ENCODE results near the gene LAMB1.

LAMB1 gene

DNA sequence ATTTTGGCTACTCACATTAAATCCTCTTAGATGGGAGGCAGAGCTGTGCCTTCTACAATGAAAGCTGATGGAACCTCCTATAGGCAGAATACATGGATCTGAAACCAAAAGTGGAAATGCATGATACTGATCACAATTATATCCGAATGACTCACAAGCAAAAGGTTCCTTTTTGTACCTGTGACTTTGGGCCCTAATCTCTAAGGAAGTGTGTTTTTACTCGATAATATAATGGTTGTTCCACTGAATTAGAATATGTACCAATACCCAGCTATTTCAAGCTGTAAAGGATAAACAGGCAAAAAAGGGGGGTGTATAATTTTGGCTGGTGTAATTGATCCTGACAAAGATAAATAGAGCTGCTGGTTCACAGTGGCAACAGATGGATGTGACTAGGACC, 17.6 kb upstream of the LAMB1 start:
- TF ChIP-seq CTCF (IDR thresholded peaks at IDR 0.05; ENCODE audit: insufficient read depth, low read depth, low read length, missing control alignments): no peak
- no peak for DNase-seq (ENCODE audit: low read depth)
- no peak overlapping the region for H3K4me3 ChIP-seq (ENCODE audit: low read length)

DNA sequence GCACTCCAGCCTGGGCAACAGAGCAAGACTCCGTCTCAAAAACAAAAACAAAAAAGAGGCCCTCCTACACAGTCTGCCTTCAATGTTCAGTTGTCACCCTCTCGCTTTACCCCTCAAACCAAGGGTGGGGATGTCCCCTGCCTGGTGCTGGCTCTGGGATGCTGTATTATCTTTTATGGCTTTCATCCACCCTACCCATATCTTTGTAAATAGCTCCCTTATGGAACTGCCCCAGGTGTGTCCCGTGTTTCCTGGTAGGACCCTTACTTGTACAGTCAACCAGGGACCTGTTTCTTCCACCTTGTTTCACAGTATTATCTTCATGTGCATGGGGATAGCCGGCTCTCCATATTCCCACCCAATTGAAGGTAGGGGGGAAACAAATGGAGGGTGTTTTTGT, 15.7 kb upstream of the LAMB1 start:
- TF ChIP-seq CTCF (IDR thresholded peaks at IDR 0.05; ENCODE audit: insufficient read depth, low read depth, low read length, missing control alignments): no peak
- no peak for DNase-seq (ENCODE audit: low read depth)
- no peak overlapping the region for H3K4me3 ChIP-seq (ENCODE audit: low read length)

GRCh38 chr7:108017776-108018151, 14.8 kb upstream of the LAMB1 start:
- no peak overlapping the region for H3K4me3 ChIP-seq (ENCODE audit: low read length)
- no peak for TF ChIP-seq CTCF (IDR thresholded peaks at IDR 0.05; ENCODE audit: insufficient read depth, low read depth, low read length, missing control alignments)
- DNase-seq (ENCODE audit: low read depth): no peak

DNA sequence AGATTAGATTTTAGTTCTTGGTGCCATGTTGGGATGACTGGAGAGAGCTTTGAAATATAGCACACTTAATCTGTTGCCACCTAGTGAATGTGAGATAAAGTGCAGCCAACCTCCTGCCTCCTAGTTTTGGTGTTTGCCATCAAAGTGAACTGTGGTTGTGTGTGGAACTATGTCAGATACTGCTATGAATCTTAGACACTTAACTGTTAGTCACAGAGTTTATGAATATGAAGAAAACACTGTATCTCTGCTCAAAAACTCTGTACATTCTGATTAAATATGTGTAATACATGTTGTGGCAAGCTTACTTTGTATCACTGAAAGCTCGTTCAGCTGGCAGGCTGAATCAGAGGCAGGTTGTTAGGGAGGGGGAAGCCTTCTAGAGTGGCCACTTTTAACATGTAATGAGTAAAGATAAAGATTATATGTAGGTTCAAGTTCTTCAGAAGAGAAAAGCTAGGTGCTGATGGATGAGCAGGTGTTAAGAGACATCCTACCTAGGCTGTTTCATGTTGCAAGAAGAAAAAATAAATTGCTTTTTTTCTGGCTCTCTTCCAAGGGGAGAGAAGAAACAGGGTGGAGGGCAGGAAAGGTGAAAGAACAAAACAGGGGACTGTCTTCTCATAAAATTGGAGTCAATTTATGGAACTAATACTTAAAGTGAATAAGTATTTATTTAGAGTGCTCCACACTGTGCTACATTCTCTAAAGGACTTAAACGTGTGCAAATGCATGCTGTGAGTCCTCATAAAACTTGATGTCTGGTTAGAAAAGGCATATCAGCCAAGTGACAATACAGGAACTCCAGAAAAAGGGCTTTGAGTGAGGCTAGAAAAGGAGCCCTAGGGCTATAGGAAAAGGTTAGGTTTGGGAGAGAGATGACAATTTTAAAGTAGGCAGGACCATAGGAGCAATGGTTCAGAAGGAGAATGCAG, 14.1 kb upstream of the LAMB1 start:
- peak; percentile 71 for TF ChIP-seq CTCF (IDR thresholded peaks at IDR 0.05; ENCODE audit: insufficient read depth, low read depth, low read length, missing control alignments)
- peak; percentile 89 for DNase-seq (ENCODE audit: low read depth)

DNA sequence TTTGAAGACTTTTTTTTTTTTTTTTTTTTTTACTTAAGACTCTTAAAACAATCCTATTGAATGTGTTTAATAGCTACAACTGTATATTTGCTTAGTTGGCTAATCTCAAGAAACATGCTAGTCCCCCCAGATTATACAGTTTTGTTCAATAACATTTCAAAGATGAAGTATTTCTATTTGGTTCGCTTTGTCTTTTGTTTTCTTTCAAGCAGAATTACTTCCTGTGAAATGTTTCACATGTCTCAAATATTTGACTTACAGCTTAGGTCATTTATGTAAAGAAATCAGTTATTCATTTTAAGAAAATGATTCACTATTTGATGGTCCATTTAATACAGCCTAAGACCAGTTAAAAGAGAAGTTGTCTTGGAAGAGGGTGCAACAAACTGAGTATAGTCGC, 12.8 kb upstream of the LAMB1 start:
- no peak for TF ChIP-seq CTCF (IDR thresholded peaks at IDR 0.05; ENCODE audit: insufficient read depth, low read depth, low read length, missing control alignments)
- DNase-seq (ENCODE audit: low read depth): no peak
- H3K4me3 ChIP-seq (ENCODE audit: low read length): no peak overlapping the region

More for the DNA sequence above, 14.1 kb upstream of the LAMB1 start:
- no peak overlapping the region for H3K4me3 ChIP-seq (ENCODE audit: low read length)

- no peak for TF ChIP-seq CTCF (IDR thresholded peaks at IDR 0.05; ENCODE audit: insufficient read depth, low read depth, low read length, missing control alignments)
- H3K4me3 ChIP-seq (ENCODE audit: low read length): no peak overlapping the region
- DNase-seq (ENCODE audit: low read depth): peak; percentile 60
Measured at GRCh38 chr7:108014747-108015682, 12.1 kb upstream of the LAMB1 start.
